H9 (cell line): ENCODE results near the gene ARHGEF17. TPM values are rescaled to one million over a fixed set of nuclear protein-coding genes. Genes with fewer than 3 reads are reported as not detected.
A peak's percentile ranks its signal among the peaks of the same experiment; 100 is the strongest.

ENCODE experiments used
- DNase-seq: peaks from one replicate; pipeline ENCODE4 v3.0.0-alpha.2; 2017
- H2AFZ ChIP-seq: one replicate; pipeline ENCODE4 v1.6.1; 2013; ENCODE audit warnings: mild to moderate bottlenecking, low read length, control low read depth, moderate library complexity
- H2AK5ac ChIP-seq: 2 replicates; pipeline ENCODE4 v1.6.1; 2013; ENCODE audit warnings: low read length, control low read depth, mixed read lengths; ENCODE audit not compliant: insufficient read length
- H2BK120ac ChIP-seq: one replicate; pipeline ENCODE4 v1.6.1; 2013; ENCODE audit warnings: low read depth, mild to moderate bottlenecking, low read length, control low read depth, inconsistent platforms; ENCODE audit not compliant: poor library complexity, severe bottlenecking
- H2BK12ac ChIP-seq: 2 replicates; pipeline ENCODE4 v1.6.1; 2013; ENCODE audit warnings: low read length, control low read depth, mixed read lengths, low read depth; ENCODE audit not compliant: insufficient read length
- H2BK15ac ChIP-seq: 2 replicates; pipeline ENCODE4 v1.6.1; 2013; ENCODE audit warnings: low read depth, low read length, control low read depth
- H2BK20ac ChIP-seq: one replicate; pipeline ENCODE4 v1.6.1; 2013; ENCODE audit warnings: low read depth, mild to moderate bottlenecking, low read length, control low read depth, inconsistent platforms; ENCODE audit not compliant: poor library complexity, severe bottlenecking
- H2BK5ac ChIP-seq: 2 replicates; pipeline ENCODE4 v1.6.1; 2013; ENCODE audit warnings: low read length, control low read depth, mixed read lengths; ENCODE audit not compliant: insufficient read length
- H3K14ac ChIP-seq: 2 replicates; pipeline ENCODE4 v1.6.1; 2013; ENCODE audit warnings: low read length, control low read depth; ENCODE audit not compliant: insufficient read depth
- H3K18ac ChIP-seq: 2 replicates; pipeline ENCODE4 v1.6.1; 2013; ENCODE audit warnings: low read depth, mild to moderate bottlenecking, mixed read lengths, low read length, control low read depth; ENCODE audit not compliant: insufficient read length
- H3K23ac ChIP-seq: 2 replicates; pipeline ENCODE4 v1.6.1; 2013; ENCODE audit warnings: low read length, control low read depth, mixed read lengths, low read depth; ENCODE audit not compliant: insufficient read length
- H3K23me2 ChIP-seq: 2 replicates; pipeline ENCODE4 v1.6.1; 2013; ENCODE audit warnings: low read depth, mild to moderate bottlenecking, mixed read lengths, low read length, control low read depth; ENCODE audit not compliant: insufficient read length, poor library complexity, severe bottlenecking
- H3K27ac ChIP-seq: 2 replicates; pipeline ENCODE4 v1.5.1; 2013; ENCODE audit warnings: low read length, control low read depth, mixed read lengths, low read depth; ENCODE audit not compliant: insufficient read length
- H3K27me3 ChIP-seq: 2 replicates; pipeline ENCODE4 v1.6.1; 2013; ENCODE audit warnings: low read length, control low read depth, inconsistent platforms; ENCODE audit not compliant: insufficient read depth
- H3K4ac ChIP-seq: 2 replicates; pipeline ENCODE4 v1.6.1; 2013; ENCODE audit warnings: low read depth, mild to moderate bottlenecking, control low read depth, inconsistent platforms, low read length, moderate library complexity
- H3K4me1 ChIP-seq: 2 replicates; pipeline ENCODE4 v1.6.1; 2013; ENCODE audit warnings: low read length, control low read depth, inconsistent platforms; ENCODE audit not compliant: insufficient read depth
- H3K4me2 ChIP-seq: 2 replicates; pipeline ENCODE4 v1.6.1; 2013; ENCODE audit warnings: low read length, control low read depth, mixed read lengths; ENCODE audit not compliant: insufficient read length, insufficient read depth
- H3K56ac ChIP-seq: 2 replicates; pipeline ENCODE4 v1.6.1; 2013; ENCODE audit warnings: low read depth, mild to moderate bottlenecking, mixed read lengths, low read length, control low read depth; ENCODE audit not compliant: insufficient read length
- H3K79me1 ChIP-seq: 2 replicates; pipeline ENCODE4 v1.6.1; 2013; ENCODE audit warnings: low read depth, mild to moderate bottlenecking, moderate library complexity, low read length, control low read depth, inconsistent platforms; ENCODE audit not compliant: insufficient read depth, poor library complexity, severe bottlenecking
- H3K79me2 ChIP-seq: 2 replicates; pipeline ENCODE4 v1.6.1; 2013; ENCODE audit warnings: low read length, control low read depth, inconsistent platforms; ENCODE audit not compliant: insufficient read depth
- H3K9ac ChIP-seq: 2 replicates; pipeline ENCODE4 v1.6.1; 2013; ENCODE audit warnings: low read length, control low read depth, mixed read lengths; ENCODE audit not compliant: insufficient read length; ENCODE audit errors: extremely low read depth
- H3K9me3 ChIP-seq: one replicate; pipeline ENCODE4 v1.6.1; 2013; ENCODE audit warnings: low read depth, low read length, inconsistent platforms; ENCODE audit not compliant: control insufficient read depth
- H3T11ph ChIP-seq: one replicate; pipeline ENCODE4 v1.6.1; 2013; ENCODE audit warnings: mild to moderate bottlenecking, low read length, control low read depth, inconsistent platforms
- H4K20me1 ChIP-seq: one replicate; pipeline ENCODE4 v1.6.1; 2013; ENCODE audit not compliant: control insufficient read depth, insufficient read length, insufficient read depth
- H4K5ac ChIP-seq: 2 replicates; pipeline ENCODE4 v1.6.1; 2013; ENCODE audit warnings: low read depth, mild to moderate bottlenecking, mixed read lengths, low read length, control low read depth; ENCODE audit not compliant: insufficient read length
- H4K8ac ChIP-seq: replicated peaks from 2 replicates; pipeline ENCODE4 v1.6.1; 2013; ENCODE audit warnings: low read length, control low read depth, mixed read lengths, low read depth; ENCODE audit not compliant: insufficient read length
- H4K91ac ChIP-seq: 2 replicates; pipeline ENCODE4 v1.6.1; 2013; ENCODE audit warnings: low read depth, mild to moderate bottlenecking, moderate library complexity, mixed read lengths, low read length, control low read depth; ENCODE audit not compliant: insufficient read length
- H3K27ac Mint-ChIP-seq, 3 experiments: 2 replicates in 2 of 3; 3 replicates in 1 of 3; pipeline ENCODE4 v1.8.0; 2020 to 2021; ENCODE audit warnings: mixed read lengths in 3 of 3, mild to moderate bottlenecking in 1 of 3, moderate library complexity in 1 of 3
- H3K27me3 Mint-ChIP-seq: 2 replicates; pipeline ENCODE4 v1.8.0; 2021; ENCODE audit warnings: low read depth, mild to moderate bottlenecking, moderate library complexity, mixed read lengths
- H3K36me3 Mint-ChIP-seq, 3 experiments: 2 replicates in 2 of 3; 3 replicates in 1 of 3; pipeline ENCODE4 v1.8.0; 2020 to 2021; ENCODE audit warnings: low read depth in 3 of 3, mixed read lengths in 3 of 3; ENCODE audit not compliant: insufficient read depth in 1 of 3
- H3K4me1 Mint-ChIP-seq, 2 experiments: 2 replicates each; pipeline ENCODE4 v1.8.0; 2020; ENCODE audit warnings: mixed read lengths in 2 of 2
- H3K4me3 Mint-ChIP-seq, 2 experiments: 2 replicates in 1 of 2; 3 replicates in 1 of 2; pipeline ENCODE4 v1.8.0; 2020 to 2021; ENCODE audit warnings: mild to moderate bottlenecking in 2 of 2, mixed read lengths in 2 of 2, moderate library complexity in 1 of 2
- H3K9me3 Mint-ChIP-seq, 2 experiments: 2 replicates in 1 of 2; 3 replicates in 1 of 2; pipeline ENCODE4 v1.8.0; 2020; ENCODE audit warnings: mild to moderate bottlenecking in 2 of 2, mixed read lengths in 2 of 2, moderate library complexity in 1 of 2
- WGBS: extraction: QIAGEN DNeasy Blood & Tissue Kit; methylation state at CpG from one replicate; pipeline ENCODE4 v1.1.7; 2013; ENCODE audit warnings: missing lambda C conversion rate, low lambda C conversion rate, mixed read lengths; ENCODE audit not compliant: insufficient read length; ENCODE audit errors: extremely low coverage; 5-methylcytosine and 5-hydroxymethylcytosine counted together
- total RNA-seq: library from RNA; stranded (reverse); gene quantifications from 2 replicates; pipeline ENCODE4 v1.2.1, GENCODE V29; 2021
- TF ChIP-seq, protein P1 (sequence below): fragments of 200-600 bp; sonication (generic); conservative IDR thresholded peaks from 3 replicates; pipeline ENCODE4 v1.8.0; 2021; ENCODE audit warnings: antibody characterized with exemption, mild to moderate bottlenecking

Gene ARHGEF17
- total RNA-seq, 1 experiment from 2014 or later, result 7.4 TPM

DNA sequence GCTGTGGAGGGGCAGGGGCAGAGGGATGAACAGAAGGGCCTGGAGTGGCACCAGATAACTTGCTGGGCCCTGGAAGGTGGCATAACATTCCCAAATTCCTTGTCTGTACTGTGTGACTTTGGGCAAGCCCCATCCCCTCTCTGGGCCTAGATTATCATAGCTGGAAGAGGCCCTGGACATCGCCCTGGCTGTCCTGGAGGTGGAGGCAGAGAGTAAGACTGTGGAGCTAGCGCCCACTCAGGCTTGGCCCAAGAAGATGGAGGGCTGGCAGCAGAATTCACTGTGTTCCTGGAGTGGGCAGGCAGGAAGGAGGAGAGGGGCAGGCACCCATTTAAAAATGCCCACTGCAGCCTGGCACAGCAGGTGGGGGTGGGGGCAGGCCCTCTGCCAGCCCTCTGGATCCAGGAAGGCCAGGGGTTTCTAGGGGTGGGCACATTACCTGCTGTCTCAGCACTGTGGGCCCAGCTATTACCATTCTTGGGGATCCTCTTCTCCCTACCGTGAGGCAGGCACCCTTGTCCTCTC lies 22.6 kb downstream of the ARHGEF17 start:
- no peaks in the 10 kb centered on the region; a peak in 1 of 7 replicates for H3K36me3 Mint-ChIP-seq
- no peaks in the 10 kb centered on the region for H3K79me2 ChIP-seq

More for the DNA sequence above, 22.6 kb downstream of the ARHGEF17 start:
- Histone ChIP-seq H2BK20ac (no peak overlapping the region), H3K4ac (no peak overlapping the region), H3K14ac (peak overlapping the region; percentile 32; the same call in 1 of the 2 replicates), H3K27ac (no peak overlapping the region), H2AFZ (no peak overlapping the region), H2BK5ac (no peak overlapping the region), H3K27me3 (peaks cover 28% of the 10 kb centered on the region), H4K8ac (no peak overlapping the region), H3K23me2 (no peaks in the 10 kb centered on the region), H3T11ph (no peak overlapping the region), H3K79me1 (no peaks in the 10 kb centered on the region), H3K23ac (no peak overlapping the region), H2BK120ac (no peak overlapping the region), H2BK12ac (peak overlapping the region; percentile 36), H4K20me1 (no peaks in the 10 kb centered on the region), H3K56ac (no peak overlapping the region), H3K18ac (peak overlapping the region; percentile 59), H4K5ac (no peak overlapping the region), H3K4me2 (peak overlapping the region; percentile 41), H2BK15ac (no peak overlapping the region), H4K91ac (no peak overlapping the region), H3K4me1 (peaks cover 7% of the 10 kb centered on the region; the same call in 1 of the 2 replicates), H3K9ac (no peak overlapping the region), H2AK5ac (no peak overlapping the region), H3K9me3 (no peaks in the 10 kb centered on the region)
- DNase-seq, result no peak
- TF ChIP-seq, protein P1, sequence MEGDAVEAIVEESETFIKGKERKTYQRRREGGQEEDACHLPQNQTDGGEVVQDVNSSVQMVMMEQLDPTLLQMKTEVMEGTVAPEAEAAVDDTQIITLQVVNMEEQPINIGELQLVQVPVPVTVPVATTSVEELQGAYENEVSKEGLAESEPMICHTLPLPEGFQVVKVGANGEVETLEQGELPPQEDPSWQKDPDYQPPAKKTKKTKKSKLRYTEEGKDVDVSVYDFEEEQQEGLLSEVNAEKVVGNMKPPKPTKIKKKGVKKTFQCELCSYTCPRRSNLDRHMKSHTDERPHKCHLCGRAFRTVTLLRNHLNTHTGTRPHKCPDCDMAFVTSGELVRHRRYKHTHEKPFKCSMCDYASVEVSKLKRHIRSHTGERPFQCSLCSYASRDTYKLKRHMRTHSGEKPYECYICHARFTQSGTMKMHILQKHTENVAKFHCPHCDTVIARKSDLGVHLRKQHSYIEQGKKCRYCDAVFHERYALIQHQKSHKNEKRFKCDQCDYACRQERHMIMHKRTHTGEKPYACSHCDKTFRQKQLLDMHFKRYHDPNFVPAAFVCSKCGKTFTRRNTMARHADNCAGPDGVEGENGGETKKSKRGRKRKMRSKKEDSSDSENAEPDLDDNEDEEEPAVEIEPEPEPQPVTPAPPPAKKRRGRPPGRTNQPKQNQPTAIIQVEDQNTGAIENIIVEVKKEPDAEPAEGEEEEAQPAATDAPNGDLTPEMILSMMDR, result peak; percentile 54; the same call in 2 of the 3 replicates
- Mint-ChIP-seq H3K9me3 (no peaks in the 10 kb centered on the region), H3K4me1 (peaks cover 55 to 57% of the 10 kb centered on the region in 2 experiments), H3K27me3 (peaks cover 84% of the 10 kb centered on the region), H3K27ac (no peak overlapping the region), H3K4me3 (peak overlapping the region in 1 of 2 experiments; percentile 24; a peak in 1 of 5 replicates)
- WGBS, result no CpG with 5 or more reads among the region's 3 CpGs
